Testis (tissue), 3 donors: ENCODE data around the gene ZBTB21. TPM values are rescaled to one million over a fixed set of nuclear protein-coding genes. Genes with fewer than 3 reads are reported as not detected.

Source experiments
- DNase-seq: peaks from one replicate; pipeline ENCODE4 v3.0.0-alpha.2; 2019
- H3K27ac ChIP-seq, 2 donors: fragments of 200-600 bp; sonication (generic); one replicate each; pipeline ENCODE4 v1.5.1; 2019
- H3K27me3 ChIP-seq: fragments of 200-600 bp; sonication (generic); one replicate; pipeline ENCODE4 v1.5.1; 2019
- H3K36me3 ChIP-seq: fragments of 200-600 bp; sonication (generic); one replicate; pipeline ENCODE4 v1.5.1; 2017; ENCODE audit warnings: low read depth; ENCODE audit errors: missing control alignments
- H3K4me1 ChIP-seq: fragments of 200-600 bp; sonication (generic); one replicate; pipeline ENCODE4 v1.5.1; 2019
- H3K4me3 ChIP-seq, 2 donors: fragments of 200-600 bp; sonication (generic); one replicate each; pipeline ENCODE4 v1.5.1; 2017 to 2019
- H3K9me3 ChIP-seq: fragments of 200-600 bp; sonication (generic); one replicate; pipeline ENCODE4 v1.5.1; 2017
- POLR2A ChIP-seq: fragments of 450-650 bp; IDR thresholded peaks from one replicate; pipeline ENCODE4 v1.6.1; 2017; ENCODE audit warnings: antibody characterized with exemption, mild to moderate bottlenecking, moderate library complexity
- WGBS, 2 donors: methylation state at CpG; one replicate each; pipeline ENCODE4 v1.1.5; 2018; 5-methylcytosine and 5-hydroxymethylcytosine counted together
- intact Hi-C: fragments of 100-400 bp; cut with DNase I; formaldehyde crosslinking; loops from one replicate; pipeline ENCODE4 v1.15.1; 2023; ENCODE audit warnings: low total_unique reads
- polyA plus RNA-seq: library from polyadenylated mRNA; stranded (reverse); fragments of 350-450 nt; fragmentation: Illumina TruSeq; extraction: RNeasy Lipid Tissue Mini Kit (QIAGEN cat#74804); gene quantifications from one replicate; pipeline ENCODE4 v1.2.3, GENCODE V29; 2014; ENCODE audit warnings: low read depth, low replicate concordance; ENCODE audit not compliant: insufficient read depth
- total RNA-seq, 2 donors: library from RNA; depleted of rRNA; stranded (reverse); fragments of >200 nt; gene quantifications; one replicate each; pipeline ENCODE4 v1.2.3, GENCODE V29; 2016
- TF ChIP-seq, protein P1 (sequence below), 3 experiments: fragments of 450-650 bp in 2 of 3; fragments of 200-600 bp in 1 of 3; sonication (generic) in 1 of 3; IDR thresholded peaks; one replicate each; pipeline ENCODE4 v1.5.1; 2016 to 2019; ENCODE audit warnings: antibody characterized with exemption in 3 of 3, mild to moderate bottlenecking in 2 of 3, moderate library complexity in 1 of 3

Gene ZBTB21
- total and polyA plus RNA-seq, 3 donors from 2014 or later, result 18.1 to 30.9 (median 26.3) TPM

DNA sequence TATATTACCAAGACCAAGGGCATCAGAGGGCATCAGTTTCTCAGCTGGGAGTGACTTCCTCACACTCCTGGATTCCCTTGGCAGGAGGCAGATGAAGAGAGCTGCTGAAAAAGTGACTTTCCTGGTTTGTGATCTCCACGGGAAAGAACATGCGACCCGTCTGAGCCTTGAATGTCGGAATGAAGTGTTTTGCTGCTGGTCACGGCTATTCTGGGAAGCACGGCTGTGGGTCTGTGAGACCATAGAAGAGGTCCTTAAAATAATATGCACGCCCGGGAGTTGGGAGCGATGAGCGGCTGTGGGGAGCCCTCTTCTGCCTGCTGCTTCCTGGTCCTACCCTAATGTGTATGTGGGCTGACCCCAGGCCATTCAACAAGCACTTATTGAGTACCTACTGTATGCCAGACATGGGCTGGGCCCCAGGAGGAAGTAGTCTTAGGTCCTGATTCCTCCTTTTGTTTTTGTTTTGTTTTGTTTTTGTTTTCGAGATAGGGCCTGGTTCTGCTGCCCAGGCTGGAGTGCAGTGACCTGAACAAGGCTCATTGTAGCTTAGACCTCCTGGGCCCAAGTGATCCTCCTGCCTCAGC lies 47.8 kb upstream of the ZBTB21 start:
- H3K4me1 ChIP-seq, result no peaks in the 10 kb centered on the region
- H3K27ac ChIP-seq, result no peak overlapping the region
- TF ChIP-seq POLR2A, result no peak
- TF ChIP-seq, protein P1, sequence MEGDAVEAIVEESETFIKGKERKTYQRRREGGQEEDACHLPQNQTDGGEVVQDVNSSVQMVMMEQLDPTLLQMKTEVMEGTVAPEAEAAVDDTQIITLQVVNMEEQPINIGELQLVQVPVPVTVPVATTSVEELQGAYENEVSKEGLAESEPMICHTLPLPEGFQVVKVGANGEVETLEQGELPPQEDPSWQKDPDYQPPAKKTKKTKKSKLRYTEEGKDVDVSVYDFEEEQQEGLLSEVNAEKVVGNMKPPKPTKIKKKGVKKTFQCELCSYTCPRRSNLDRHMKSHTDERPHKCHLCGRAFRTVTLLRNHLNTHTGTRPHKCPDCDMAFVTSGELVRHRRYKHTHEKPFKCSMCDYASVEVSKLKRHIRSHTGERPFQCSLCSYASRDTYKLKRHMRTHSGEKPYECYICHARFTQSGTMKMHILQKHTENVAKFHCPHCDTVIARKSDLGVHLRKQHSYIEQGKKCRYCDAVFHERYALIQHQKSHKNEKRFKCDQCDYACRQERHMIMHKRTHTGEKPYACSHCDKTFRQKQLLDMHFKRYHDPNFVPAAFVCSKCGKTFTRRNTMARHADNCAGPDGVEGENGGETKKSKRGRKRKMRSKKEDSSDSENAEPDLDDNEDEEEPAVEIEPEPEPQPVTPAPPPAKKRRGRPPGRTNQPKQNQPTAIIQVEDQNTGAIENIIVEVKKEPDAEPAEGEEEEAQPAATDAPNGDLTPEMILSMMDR (IDR thresholded peaks at IDR 0.05), result no peak
- DNase-seq, result no peak
- H3K36me3 ChIP-seq, result no peaks in the 10 kb centered on the region
- H3K27me3 ChIP-seq, result no peaks in the 10 kb centered on the region
- intact Hi-C loops, result no loop called here
- no peaks in the 10 kb centered on the region for H3K9me3 ChIP-seq
- no peak overlapping the region for H3K4me3 ChIP-seq
- 72% methylated on average over 11 of the region's 11 CpGs for WGBS, 2 donors

DNA sequence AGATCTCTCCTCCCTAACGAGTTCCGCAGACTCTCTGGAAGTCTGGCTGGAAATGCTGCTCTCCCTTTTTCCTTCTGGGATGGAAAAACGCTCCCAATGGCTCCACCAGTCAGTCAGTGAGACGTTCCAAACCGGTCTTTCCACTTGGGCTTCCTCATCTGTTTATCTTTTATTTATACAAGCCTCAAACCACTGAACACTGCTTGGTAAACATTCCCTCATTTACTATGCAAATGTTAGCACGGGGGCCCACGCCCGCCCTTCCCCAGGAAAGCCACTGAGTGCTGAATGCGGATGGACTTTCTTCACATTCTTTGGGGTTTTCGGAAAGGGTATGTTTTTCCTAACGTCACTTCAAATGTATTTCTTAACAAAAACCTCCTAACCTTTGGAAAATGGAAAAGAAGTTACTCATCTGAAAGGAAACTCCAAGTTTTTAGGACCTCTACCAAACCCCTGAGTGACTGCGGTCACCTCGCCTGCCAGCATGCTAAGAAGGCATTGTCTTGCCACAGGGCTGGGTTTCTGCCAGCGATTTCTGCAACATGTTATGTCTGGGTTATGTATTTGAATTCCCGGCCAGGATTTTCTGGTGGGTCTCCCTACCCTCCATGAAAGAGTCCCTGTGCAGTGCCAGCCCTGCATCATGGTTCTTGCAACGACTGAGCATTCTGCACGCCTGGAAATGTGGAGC lies 47.0 kb upstream of the ZBTB21 start:
- intact Hi-C loops, result no loop called here
- Histone ChIP-seq H3K36me3 (no peaks in the 10 kb centered on the region), H3K4me1 (no peaks in the 10 kb centered on the region), H3K27ac (no peak overlapping the region), H3K4me3 (no peak overlapping the region), H3K9me3 (no peaks in the 10 kb centered on the region), H3K27me3 (no peaks in the 10 kb centered on the region)
- WGBS, 2 donors, result 74 to 76% methylated on average over 17 of the region's 17 CpGs
- DNase-seq, result no peak
- TF ChIP-seq, protein P1 (IDR thresholded peaks at IDR 0.05), result no peak
- TF ChIP-seq POLR2A, result no peak

DNA sequence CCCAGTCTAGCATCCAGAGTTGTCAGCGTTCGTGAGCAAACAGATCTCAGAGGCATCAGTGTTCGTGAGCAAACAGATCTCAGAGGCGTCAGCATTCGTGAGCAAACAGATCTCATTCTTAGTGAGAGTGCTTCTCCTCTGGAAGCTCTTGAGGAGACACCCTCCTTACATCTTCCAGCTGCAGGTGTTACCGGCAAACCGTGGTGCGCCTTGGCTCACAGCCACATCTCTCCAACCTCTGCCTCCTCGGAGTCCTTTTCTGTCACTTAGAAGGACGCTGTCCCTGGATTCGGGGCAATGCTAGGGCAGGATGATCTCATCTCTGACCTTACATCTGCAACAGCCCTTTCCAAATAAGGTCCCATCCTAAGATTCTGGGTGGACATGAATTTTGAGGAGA lies 46.3 kb upstream of the ZBTB21 start:
- WGBS, 2 donors, result 83 to 84% methylated on average over 11 of the region's 11 CpGs
- DNase-seq, result no peak
- Histone ChIP-seq H3K9me3 (no peaks in the 10 kb centered on the region), H3K27ac (no peak overlapping the region), H3K27me3 (no peaks in the 10 kb centered on the region), H3K4me3 (no peak overlapping the region), H3K36me3 (no peaks in the 10 kb centered on the region), H3K4me1 (no peaks in the 10 kb centered on the region)
- TF ChIP-seq POLR2A, result no peak
- TF ChIP-seq, protein P1 (IDR thresholded peaks at IDR 0.05), result no peak
- intact Hi-C loops, result no loop called here

DNA sequence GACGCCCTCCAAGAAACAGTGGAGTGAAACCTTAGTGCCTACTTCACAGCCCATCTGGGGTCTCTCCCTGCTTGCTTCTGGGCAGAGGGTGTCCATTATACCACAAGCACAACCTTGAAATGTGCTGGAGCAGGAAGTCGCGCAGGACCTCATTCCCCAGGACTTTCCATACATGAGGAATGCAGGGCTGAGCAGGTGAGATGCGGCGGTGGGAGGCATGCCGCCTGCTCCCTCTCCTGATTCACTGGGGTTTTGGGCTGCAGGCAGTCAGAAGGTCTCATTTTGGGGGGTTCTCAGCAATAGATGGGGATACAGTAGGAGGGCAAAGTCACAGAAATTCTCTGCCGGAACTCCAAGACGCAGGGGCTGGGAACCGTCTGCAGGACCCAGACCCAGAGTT lies 45.3 kb upstream of the ZBTB21 start:
- 84 to 89% methylated on average over 9 of the region's 9 CpGs for WGBS, 2 donors
- DNase-seq, result no peak
- intact Hi-C loops, result no loop called here
- Histone ChIP-seq H3K4me1 (no peaks in the 10 kb centered on the region), H3K36me3 (no peaks in the 10 kb centered on the region), H3K4me3 (no peak overlapping the region), H3K27ac (no peak overlapping the region), H3K27me3 (no peaks in the 10 kb centered on the region), H3K9me3 (no peaks in the 10 kb centered on the region)
- TF ChIP-seq POLR2A, result no peak
- TF ChIP-seq, protein P1 (IDR thresholded peaks at IDR 0.05), result no peak

- Histone ChIP-seq H3K4me1 (no peaks in the 10 kb centered on the region), H3K4me3 (no peak overlapping the region), H3K27ac (no peak overlapping the region), H3K9me3 (no peaks in the 10 kb centered on the region), H3K36me3 (no peaks in the 10 kb centered on the region), H3K27me3 (no peaks in the 10 kb centered on the region)
- TF ChIP-seq, protein P1 (IDR thresholded peaks at IDR 0.05), result no peak
- TF ChIP-seq POLR2A, result no peak
- DNase-seq, result no peak
- intact Hi-C loops, result no loop called here
- WGBS, 2 donors, result 59 to 69% methylated on average over 9 of the region's 9 CpGs
Observed at GRCh38 chr21:42051788-42052187, 41.6 kb upstream of the ZBTB21 start.
